Colon (tissue), 2 donors: ENCODE measurements around the gene RPS6KB2.

Source experiments
- FAIRE-seq: peaks from 2 replicates; lab custom pipeline; 2012; peaks lifted over from hg19 to GRCh38; lab: Jason Lieb, UNC
- donor health status: control.
- donor health status: control.

Gene RPS6KB2

GRCh38 chr11:67428052-67429001, at the start of gene RPS6KB2:
Gene RPS6KB2, plus strand, starts transcription at chr11:67428494. Its CDS starts 52 bp downstream, at chr11:67428546.
- no peak for FAIRE-seq

DNA sequence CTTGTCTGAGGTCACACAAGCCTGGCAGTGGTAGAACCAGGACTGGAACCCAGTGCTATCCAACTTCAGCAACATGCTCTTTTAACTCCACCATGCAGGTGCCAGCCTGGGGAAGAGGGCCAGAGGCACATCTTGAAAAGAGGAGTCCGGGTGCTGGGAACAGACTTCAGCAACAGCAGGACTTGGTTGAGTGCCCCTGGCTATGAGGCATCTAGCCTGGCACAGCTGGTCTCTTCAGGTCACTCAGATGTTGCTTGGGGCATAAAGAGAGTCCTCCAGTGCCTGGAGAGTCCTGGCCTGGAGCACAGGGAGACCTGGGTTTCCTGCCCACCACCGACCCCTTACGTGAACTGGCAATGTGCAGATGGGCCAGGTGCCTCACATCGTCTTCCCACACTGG, 49.8 kb upstream of the RPS6KB2 start:
- no peak for FAIRE-seq

DNA sequence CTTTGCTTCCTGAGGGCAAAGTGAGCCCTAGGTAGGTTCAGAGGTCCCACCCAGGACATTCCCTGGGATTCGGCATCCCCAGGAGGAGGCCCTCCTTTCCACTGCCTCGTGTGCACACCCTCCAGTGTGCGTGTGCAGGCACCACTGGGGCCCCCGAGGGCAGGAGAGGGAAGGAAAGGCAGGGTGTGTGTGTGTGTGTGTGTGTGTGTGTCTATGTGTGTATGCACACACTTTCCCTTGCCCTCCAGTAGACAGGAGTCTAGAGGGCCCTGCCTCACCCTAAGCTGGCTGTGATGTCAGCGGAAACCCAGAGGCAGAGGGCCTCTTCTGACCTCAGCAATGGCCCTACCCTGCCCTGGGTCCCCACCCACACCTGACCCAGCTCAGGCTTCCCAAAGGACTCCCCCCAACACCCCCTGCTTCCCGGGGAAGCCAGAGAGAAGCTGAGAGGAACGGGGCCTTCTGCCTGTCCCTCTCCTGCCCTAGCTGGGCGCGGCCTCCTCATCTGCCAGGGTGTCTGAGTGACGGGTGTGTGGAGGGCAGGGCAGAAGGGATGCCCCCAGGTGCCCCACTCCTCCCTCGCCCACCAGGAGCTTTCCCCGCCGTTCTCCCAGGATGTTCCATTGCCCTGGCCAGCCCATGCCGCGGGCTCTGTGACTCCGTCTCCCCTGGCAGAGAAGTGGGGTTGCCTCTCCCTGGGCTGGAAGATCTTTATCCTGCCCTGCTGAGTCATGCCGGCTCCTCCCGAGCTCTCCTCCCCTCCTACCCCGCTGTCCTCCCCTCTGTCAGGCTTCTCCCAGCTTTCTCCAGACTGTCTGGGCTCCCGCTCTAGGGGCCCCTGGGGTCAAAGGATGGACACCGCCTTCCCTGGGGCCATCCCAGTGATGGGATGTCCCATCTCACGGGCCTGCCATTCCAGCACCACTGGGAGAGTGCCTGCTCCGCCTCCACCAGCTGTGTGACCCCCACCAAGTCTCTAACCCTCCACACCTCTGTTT, 48.9 kb upstream of the RPS6KB2 start:
- FAIRE-seq: no peak

DNA sequence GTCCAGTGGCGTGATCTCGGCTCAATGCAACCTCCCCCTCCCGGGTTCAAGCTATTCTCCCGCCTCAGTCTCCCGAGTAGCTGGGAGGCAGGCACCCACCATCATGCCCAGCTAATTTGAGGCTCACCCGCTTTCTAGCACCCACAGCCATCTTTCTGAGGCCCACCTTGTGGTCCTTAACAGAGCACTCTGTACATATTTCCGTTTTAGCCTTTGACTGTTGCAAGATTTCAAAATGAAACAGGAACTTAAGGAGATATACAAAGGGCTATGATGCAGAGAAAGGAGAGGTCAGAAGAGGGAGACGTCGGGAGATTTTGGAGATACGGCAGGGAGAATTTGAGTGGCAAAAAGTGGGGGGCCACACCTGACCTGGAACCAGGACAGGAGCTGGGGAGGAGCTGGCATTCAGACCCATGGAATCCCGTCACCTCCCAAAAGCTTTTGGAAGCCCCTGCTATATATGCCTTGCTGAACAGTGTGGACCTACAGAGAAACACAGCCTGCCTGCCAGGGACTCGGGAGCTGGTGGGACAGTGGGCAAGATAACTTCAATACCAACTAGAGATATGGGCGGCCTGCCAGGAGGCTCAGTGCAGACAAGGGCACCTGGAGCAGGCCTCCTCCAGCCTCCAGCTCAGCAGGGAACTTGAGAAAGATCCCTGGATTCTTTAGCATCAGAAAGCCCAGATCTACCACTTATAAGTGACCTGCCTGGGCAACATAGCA, 46.9 kb upstream of the RPS6KB2 start:
- FAIRE-seq: no peak

DNA sequence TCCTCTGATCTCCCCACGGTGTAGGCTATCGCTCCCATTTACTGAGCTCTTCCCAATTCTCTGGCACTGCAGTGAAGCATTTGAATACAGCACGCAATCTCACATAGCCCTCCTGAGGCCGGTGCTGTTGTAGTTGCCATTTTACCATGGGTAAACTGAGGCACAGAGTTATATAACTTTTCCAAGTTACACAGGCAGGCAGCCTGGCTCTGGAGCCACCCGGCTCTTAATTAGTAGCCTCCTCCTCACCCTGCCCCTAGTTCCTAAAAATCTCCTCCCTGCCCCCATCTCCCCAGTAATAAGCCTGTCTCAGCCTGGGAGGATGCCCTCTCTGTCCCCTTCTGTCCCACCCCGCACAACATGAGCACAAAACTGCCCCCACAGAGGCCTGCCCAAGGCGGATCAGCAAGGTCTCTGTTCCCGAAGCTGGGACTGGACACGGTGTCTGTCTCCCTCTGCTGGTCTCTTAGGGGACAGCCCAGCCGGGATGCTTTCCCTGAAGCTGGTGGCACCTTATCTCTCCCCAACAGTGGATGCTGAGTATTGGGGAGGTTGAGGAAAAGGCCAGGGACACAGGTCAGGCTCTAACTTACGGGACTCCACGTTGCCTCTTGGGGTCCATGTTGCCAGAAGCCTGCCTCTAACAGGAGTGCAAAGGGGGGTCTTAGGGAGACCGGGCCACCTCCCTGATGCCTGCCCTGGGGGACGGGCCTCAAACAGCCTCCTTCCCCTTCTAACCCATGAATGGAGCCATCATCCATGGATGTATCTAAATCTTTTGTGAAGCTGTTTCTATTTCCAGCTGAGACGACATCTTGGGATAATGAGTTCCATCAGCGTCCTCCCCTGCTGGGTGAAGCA, 45.8 kb upstream of the RPS6KB2 start:
- no peak for FAIRE-seq

DNA sequence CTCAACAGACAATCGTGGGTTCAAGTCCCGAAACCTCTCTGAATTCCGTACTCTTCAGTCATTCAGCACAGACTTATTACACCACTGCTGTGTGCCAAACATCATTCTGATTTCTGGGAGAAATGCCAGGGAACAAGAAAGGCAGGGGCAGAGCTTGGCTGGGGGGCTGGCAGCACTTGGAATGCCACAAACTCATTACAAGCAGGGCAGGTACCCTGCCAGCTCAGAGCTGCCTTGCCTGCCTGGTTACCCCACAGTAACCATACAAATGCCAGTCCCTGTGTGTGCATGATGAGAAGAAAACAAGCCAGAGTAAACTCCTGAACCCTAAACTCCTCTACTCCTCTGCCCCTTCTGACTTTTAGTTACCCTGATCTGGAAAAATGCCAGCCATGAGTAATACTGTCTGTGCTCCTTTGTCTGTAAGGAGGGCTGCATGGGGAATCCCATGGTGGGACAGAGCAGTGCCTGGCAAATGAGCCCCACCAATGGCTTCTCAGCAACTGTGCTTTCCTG, 43.4 kb upstream of the RPS6KB2 start:
- no peak for FAIRE-seq

DNA sequence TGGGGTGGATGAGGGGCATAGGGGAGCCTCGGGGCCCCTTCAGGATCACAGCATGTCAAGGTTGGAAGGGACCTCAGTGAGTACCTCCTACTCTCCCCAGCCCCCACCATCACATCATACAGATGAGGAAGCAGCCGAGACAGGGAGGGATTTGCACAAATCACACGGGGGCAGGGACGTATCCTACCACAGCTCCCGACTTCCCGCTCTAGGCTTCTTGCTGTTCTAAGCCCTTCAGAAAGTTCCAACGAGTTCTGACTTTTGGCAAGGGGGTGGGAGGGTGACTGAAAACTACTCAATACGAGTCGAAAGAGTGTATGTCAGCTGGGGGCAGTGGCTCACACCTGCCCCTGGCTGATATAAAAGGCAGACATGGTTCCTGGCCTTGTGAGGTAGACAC, 41.2 kb upstream of the RPS6KB2 start:
- FAIRE-seq: no peak

GRCh38 chr11:67387518-67387917, 40.8 kb upstream of the RPS6KB2 start:
- FAIRE-seq: no peak

- no peak for FAIRE-seq
These were observed 38.8 kb upstream of the RPS6KB2 start for GRCh38 chr11:67389477-67389876.

DNA sequence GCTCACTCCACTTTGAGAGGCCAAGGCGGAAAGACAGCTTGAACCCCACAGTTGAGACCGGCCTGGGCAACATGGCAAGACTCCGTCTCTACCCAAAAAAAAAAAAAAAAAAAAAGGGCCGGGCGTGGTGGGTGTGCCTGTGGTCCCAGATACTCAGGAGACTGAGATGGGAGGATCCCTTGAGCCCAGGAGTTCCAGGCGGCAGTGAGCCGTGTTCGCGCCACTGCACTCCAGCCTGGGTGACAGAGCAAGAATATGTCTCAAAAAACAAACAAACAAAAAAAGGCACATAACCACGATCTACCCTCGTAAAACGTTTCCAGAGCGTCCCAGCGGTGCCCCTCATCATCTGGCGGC, 37.4 kb upstream of the RPS6KB2 start:
- FAIRE-seq: no peak

DNA sequence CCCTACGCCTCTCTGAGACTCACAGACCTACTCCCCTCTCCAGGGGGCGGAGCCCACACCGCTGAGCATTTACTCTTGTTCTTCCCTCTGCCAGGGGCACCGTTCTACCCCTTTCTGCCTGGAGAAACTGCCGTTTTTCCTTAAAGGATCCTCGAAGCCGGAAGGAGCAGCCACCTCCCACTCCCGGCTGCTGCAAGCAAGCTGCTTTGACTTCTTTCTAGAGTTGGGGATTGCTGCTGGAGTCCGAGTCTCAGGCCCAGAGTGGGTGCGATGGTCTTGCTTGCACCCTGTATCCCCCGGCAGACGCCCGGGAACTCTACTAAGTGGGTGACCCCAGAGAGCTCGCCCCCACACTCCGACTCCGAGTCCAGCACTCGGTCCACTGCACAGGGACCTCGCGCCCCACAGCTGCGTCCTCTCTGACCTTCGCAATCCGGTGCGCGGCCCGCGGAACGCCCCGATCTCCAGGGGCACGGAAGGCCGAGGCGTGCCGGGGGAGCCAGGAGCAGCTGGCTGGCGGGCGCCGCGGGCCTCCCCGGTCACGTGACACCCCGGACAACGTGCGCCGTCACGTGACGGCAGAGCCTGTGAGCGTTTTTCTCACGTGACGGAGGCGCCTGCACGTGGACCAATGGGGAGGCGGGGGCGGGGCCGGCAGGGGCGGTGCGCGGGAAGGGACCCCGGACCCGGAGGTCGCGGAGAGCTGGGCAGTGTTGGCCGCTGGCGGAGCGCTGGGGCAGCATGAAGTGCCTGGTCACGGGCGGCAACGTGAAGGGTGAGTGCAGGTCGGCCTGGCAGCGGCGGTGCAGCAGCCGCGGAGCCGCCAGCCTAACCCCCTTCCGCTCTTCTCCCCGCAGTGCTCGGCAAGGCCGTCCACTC, 36.8 kb upstream of the RPS6KB2 start, which contains the start of gene RAD9A:
RAD9A (plus strand) TSS at position 683 of the 879 bp plus-strand sequence; CDS start at position 742, 59 bp downstream.
- no peak for FAIRE-seq

GRCh38 chr11:67392183-67392715, 36.0 kb upstream of the RPS6KB2 start:
- no peak for FAIRE-seq

DNA sequence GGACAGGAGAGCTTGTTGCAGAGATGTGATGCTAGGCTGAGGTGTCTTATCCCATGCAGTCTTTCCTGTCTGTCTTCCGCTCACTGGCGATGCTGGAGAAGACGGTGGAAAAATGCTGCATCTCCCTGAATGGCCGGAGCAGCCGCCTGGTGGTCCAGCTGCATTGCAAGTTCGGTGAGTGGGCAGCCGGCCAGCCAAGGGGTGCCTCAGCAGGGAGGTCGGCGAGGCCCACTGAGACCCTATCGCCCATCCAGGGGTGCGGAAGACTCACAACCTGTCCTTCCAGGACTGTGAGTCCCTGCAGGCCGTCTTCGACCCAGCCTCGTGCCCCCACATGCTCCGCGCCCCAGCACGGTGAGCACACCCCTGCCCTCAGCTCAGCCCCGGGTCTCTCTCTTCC, 34.9 kb upstream of the RPS6KB2 start:
- FAIRE-seq: no peak

DNA sequence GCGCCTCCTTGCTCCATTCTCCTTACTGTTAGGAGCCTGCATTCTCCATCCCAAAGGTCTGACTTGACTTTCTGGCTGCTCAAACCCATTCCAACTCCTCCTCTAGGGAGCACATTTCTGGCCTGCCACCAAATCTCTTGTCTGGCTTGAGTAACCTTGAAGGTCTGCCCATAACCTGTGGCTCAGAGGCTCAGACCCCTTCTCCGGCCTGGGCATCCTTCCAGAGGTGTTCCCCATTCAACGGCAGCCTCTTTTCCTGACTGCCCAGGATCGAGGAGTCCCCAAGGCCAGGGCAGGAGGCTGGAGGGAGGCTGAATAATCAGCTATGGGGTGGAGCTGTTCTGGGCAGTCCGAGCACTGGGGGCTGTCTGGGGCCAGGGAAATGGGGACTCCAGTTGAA, 34.3 kb upstream of the RPS6KB2 start:
- no peak for FAIRE-seq

GRCh38 chr11:67395555-67396258, 32.6 kb upstream of the RPS6KB2 start:
- FAIRE-seq: no peak

GRCh38 chr11:67396259-67396581, 32.1 kb upstream of the RPS6KB2 start:
- no peak for FAIRE-seq

GRCh38 chr11:67396587-67397389, 31.5 kb upstream of the RPS6KB2 start:
- FAIRE-seq: no peak

GRCh38 chr11:67397536-67397935, 30.8 kb upstream of the RPS6KB2 start:
- no peak for FAIRE-seq
